Activated T-helper 1 cell treated with anti-CD3 and anti-CD28 coated beads, Interleukin-12 subunit alpha, Interleukin-12 subunit beta, Interleukin-2, Interleukin-4 antibody, amounts not matched to agents 30 ng/mL and 10 ng/mL and 1 ng/mL, durations not matched to agents 14 hours and 24 hours and 36 hours (primary cell): ENCODE results near the gene TMEM269. TPM values are rescaled to one million over a fixed set of nuclear protein-coding genes. Genes with fewer than 3 reads are reported as not detected.
A peak's percentile ranks its signal among the peaks of the same experiment; 100 is the strongest.

Experiments used
- DNase-seq: peaks from one replicate; pipeline ENCODE4 v3.0.0; 2021; ENCODE audit warnings: low spot score
- H3K27ac Mint-ChIP-seq: one replicate; pipeline ENCODE4 v1.8.0; 2021; ENCODE audit warnings: mild to moderate bottlenecking, mixed read lengths
- H3K27me3 Mint-ChIP-seq: one replicate; pipeline ENCODE4 v1.8.0; 2022; ENCODE audit warnings: mild to moderate bottlenecking, moderate library complexity, mixed read lengths; ENCODE audit not compliant: insufficient read depth
- H3K36me3 Mint-ChIP-seq: one replicate; pipeline ENCODE4 v1.8.0; 2021; ENCODE audit warnings: low read depth, mixed read lengths
- H3K4me1 Mint-ChIP-seq: one replicate; pipeline ENCODE4 v1.8.0; 2021; ENCODE audit warnings: low read depth, mixed read lengths
- H3K4me3 Mint-ChIP-seq: one replicate; pipeline ENCODE4 v1.8.0; 2021; ENCODE audit warnings: mild to moderate bottlenecking, moderate library complexity, mixed read lengths
- H3K9me3 Mint-ChIP-seq: one replicate; pipeline ENCODE4 v1.8.0; 2021; ENCODE audit warnings: mixed read lengths
- intact Hi-C: fragments of 100-400 bp; cut with micrococcal nuclease; formaldehyde crosslinking; loops from one replicate; pipeline ENCODE4 v1.15.1; 2024
- total RNA-seq: library from RNA; stranded (reverse); gene quantifications from 2 replicates; pipeline ENCODE4 v1.2.3, GENCODE V29; 2022

TMEM269 gene
- total RNA-seq, 1 donor from 2014 or later, result 0.29 TPM

- no peaks in the 10 kb centered on the region for H3K27me3 Mint-ChIP-seq
- peaks cover 25% of the 10 kb centered on the region for H3K4me1 Mint-ChIP-seq
- intact Hi-C loops, result loop anchor here (5.0 kb wide), 2 partner anchors 436 to 1444 kb away; partner anchors contain the start of gene DMAP1
- H3K36me3 Mint-ChIP-seq, result peaks cover 21% of the 10 kb centered on the region
- no peak for DNase-seq
- H3K27ac Mint-ChIP-seq, result no peak overlapping the region
- no peak overlapping the region for H3K4me3 Mint-ChIP-seq
- H3K9me3 Mint-ChIP-seq, result no peaks in the 10 kb centered on the region
These were observed 16.6 kb upstream of the TMEM269 start for GRCh38 chr1:42768172-42768571.

GRCh38 chr1:42769811-42770210 is 15.0 kb upstream of the TMEM269 start:
- no peak overlapping the region for H3K27ac Mint-ChIP-seq
- intact Hi-C loops, result loop anchor here (5.0 kb wide), 2 partner anchors 438 to 1442 kb away; partner anchors contain the start of gene DMAP1
- DNase-seq, result no peak
- peaks cover 28% of the 10 kb centered on the region for H3K4me1 Mint-ChIP-seq
- no peaks in the 10 kb centered on the region for H3K9me3 Mint-ChIP-seq
- H3K36me3 Mint-ChIP-seq, result peaks cover 28% of the 10 kb centered on the region
- H3K27me3 Mint-ChIP-seq, result no peaks in the 10 kb centered on the region
- H3K4me3 Mint-ChIP-seq, result peak overlapping the region; percentile 53

- Mint-ChIP-seq H3K27me3 (no peaks in the 10 kb centered on the region), H3K36me3 (peaks cover 55% of the 10 kb centered on the region), H3K27ac (no peak overlapping the region), H3K4me3 (no peak overlapping the region), H3K4me1 (peaks cover 29% of the 10 kb centered on the region), H3K9me3 (no peaks in the 10 kb centered on the region)
- no peak for DNase-seq
- intact Hi-C loops, result no loop called here
These were observed 11.4 kb upstream of the TMEM269 start for GRCh38 chr1:42773420-42773819.

GRCh38 chr1:42774928-42775526 is 9.8 kb upstream of the TMEM269 start:
- Mint-ChIP-seq H3K27ac (no peak overlapping the region), H3K36me3 (peaks cover 50% of the 10 kb centered on the region), H3K27me3 (no peaks in the 10 kb centered on the region), H3K4me1 (peaks cover 37% of the 10 kb centered on the region), H3K9me3 (no peaks in the 10 kb centered on the region), H3K4me3 (no peak overlapping the region)
- intact Hi-C loops, result no loop called here
- no peak for DNase-seq

GRCh38 chr1:42776502-42776901 is 8.3 kb upstream of the TMEM269 start:
- Mint-ChIP-seq H3K27me3 (no peaks in the 10 kb centered on the region), H3K4me3 (no peak overlapping the region), H3K27ac (no peak overlapping the region), H3K36me3 (peaks cover 52% of the 10 kb centered on the region), H3K9me3 (no peaks in the 10 kb centered on the region), H3K4me1 (peaks cover 37% of the 10 kb centered on the region)
- no peak for DNase-seq
- intact Hi-C loops, result no loop called here

- peaks cover 30% of the 10 kb centered on the region for H3K4me1 Mint-ChIP-seq
- H3K36me3 Mint-ChIP-seq, result peaks cover 51% of the 10 kb centered on the region
- peak; percentile 12 for DNase-seq
- no peaks in the 10 kb centered on the region for H3K9me3 Mint-ChIP-seq
- intact Hi-C loops, result loop anchor here (1.0 to 2.0 kb wide), 6 partner anchors 11 to 295 kb away; partner anchors contain the start of genes C1orf50, P3H1 and ZNF691
- H3K27ac Mint-ChIP-seq, result no peak overlapping the region
- H3K4me3 Mint-ChIP-seq, result no peak overlapping the region
- H3K27me3 Mint-ChIP-seq, result no peaks in the 10 kb centered on the region
These were observed 6.9 kb upstream of the TMEM269 start for GRCh38 chr1:42777852-42778251.

GRCh38 chr1:42779725-42780124 is 5.1 kb upstream of the TMEM269 start:
- DNase-seq, result no peak
- H3K27me3 Mint-ChIP-seq, result no peaks in the 10 kb centered on the region
- H3K9me3 Mint-ChIP-seq, result no peaks in the 10 kb centered on the region
- H3K4me3 Mint-ChIP-seq, result no peak overlapping the region
- peaks cover 31% of the 10 kb centered on the region for H3K4me1 Mint-ChIP-seq
- peaks cover 45% of the 10 kb centered on the region for H3K36me3 Mint-ChIP-seq
- H3K27ac Mint-ChIP-seq, result no peak overlapping the region
- intact Hi-C loops, result loop anchor here (2.0 kb wide), 2 partner anchors 67 to 133 kb away; partner anchors contain the start of gene ZNF691

GRCh38 chr1:42780176-42780575 is 4.6 kb upstream of the TMEM269 start:
- Mint-ChIP-seq H3K4me1 (peaks cover 31% of the 10 kb centered on the region), H3K36me3 (peaks cover 40% of the 10 kb centered on the region), H3K27me3 (no peaks in the 10 kb centered on the region), H3K4me3 (no peak overlapping the region), H3K27ac (no peak overlapping the region), H3K9me3 (no peaks in the 10 kb centered on the region)
- intact Hi-C loops, result no loop called here
- no peak for DNase-seq

- H3K36me3 Mint-ChIP-seq, result peaks cover 20% of the 10 kb centered on the region
- H3K9me3 Mint-ChIP-seq, result no peaks in the 10 kb centered on the region
- no peak overlapping the region for H3K27ac Mint-ChIP-seq
- no peaks in the 10 kb centered on the region for H3K27me3 Mint-ChIP-seq
- intact Hi-C loops, result no loop called here
- DNase-seq, result no peak
- no peak overlapping the region for H3K4me3 Mint-ChIP-seq
- H3K4me1 Mint-ChIP-seq, result peaks cover 33% of the 10 kb centered on the region
These were observed 1.7 kb upstream of the TMEM269 start for GRCh38 chr1:42783092-42783491.

- H3K4me3 Mint-ChIP-seq, result no peak overlapping the region
- no peaks in the 10 kb centered on the region for H3K9me3 Mint-ChIP-seq
- H3K4me1 Mint-ChIP-seq, result peaks cover 22% of the 10 kb centered on the region
- no peak overlapping the region for H3K27ac Mint-ChIP-seq
- H3K36me3 Mint-ChIP-seq, result peaks cover 13% of the 10 kb centered on the region
- intact Hi-C loops, result no loop called here
- no peak for DNase-seq
- H3K27me3 Mint-ChIP-seq, result no peaks in the 10 kb centered on the region
These were observed 245 bp upstream of the TMEM269 start for GRCh38 chr1:42784547-42784945.

GRCh38 chr1:42786097-42786496 is 1.3 kb downstream of the TMEM269 start:
- intact Hi-C loops, result no loop called here

GRCh38 chr1:42788021-42788420 is 3.2 kb downstream of the TMEM269 start:
- no peak overlapping the region for H3K27ac Mint-ChIP-seq
- H3K27me3 Mint-ChIP-seq, result no peaks in the 10 kb centered on the region
- H3K36me3 Mint-ChIP-seq, result peaks cover 2% of the 10 kb centered on the region
- H3K9me3 Mint-ChIP-seq, result no peaks in the 10 kb centered on the region
- no peak for DNase-seq
- peaks cover 15% of the 10 kb centered on the region for H3K4me1 Mint-ChIP-seq
- intact Hi-C loops, result no loop called here
- no peak overlapping the region for H3K4me3 Mint-ChIP-seq

More at GRCh38 chr1:42786097-42786496, 1.3 kb downstream of the TMEM269 start:
- Mint-ChIP-seq H3K36me3 (peaks cover 8% of the 10 kb centered on the region), H3K27me3 (no peaks in the 10 kb centered on the region), H3K4me3 (no peak overlapping the region), H3K4me1 (peaks cover 15% of the 10 kb centered on the region), H3K9me3 (no peaks in the 10 kb centered on the region), H3K27ac (no peak overlapping the region)
- no peak for DNase-seq

GRCh38 chr1:42793824-42794223 is 9.0 kb downstream of the TMEM269 start:
- intact Hi-C loops, result no loop called here
- Mint-ChIP-seq H3K4me3 (no peak overlapping the region), H3K27me3 (peaks cover 7% of the 10 kb centered on the region), H3K4me1 (no peaks in the 10 kb centered on the region), H3K36me3 (no peaks in the 10 kb centered on the region), H3K27ac (no peak overlapping the region), H3K9me3 (no peaks in the 10 kb centered on the region)
- DNase-seq, result no peak

- H3K4me3 Mint-ChIP-seq, result no peak overlapping the region
- intact Hi-C loops, result no loop called here
- H3K4me1 Mint-ChIP-seq, result no peaks in the 10 kb centered on the region
- H3K27ac Mint-ChIP-seq, result no peak overlapping the region
- DNase-seq, result no peak
- H3K27me3 Mint-ChIP-seq, result peaks cover 9% of the 10 kb centered on the region
- no peaks in the 10 kb centered on the region for H3K36me3 Mint-ChIP-seq
- no peaks in the 10 kb centered on the region for H3K9me3 Mint-ChIP-seq
These were observed 12.6 kb downstream of the TMEM269 start for GRCh38 chr1:42797414-42797813.
